Mesothelial cell of epicardium (in vitro differentiated cells): ENCODE data around the gene TSSK2. TPM values are rescaled to one million over a fixed set of nuclear protein-coding genes. Genes with fewer than 3 reads are reported as not detected.

Experiments
- DNase-seq, 2 experiments: peaks; one replicate each; pipeline ENCODE4 v3.0.0; 2021; ENCODE audit warnings: low spot score in 2 of 2; ENCODE audit not compliant: unreplicated experiment in 2 of 2
- H3K27ac Mint-ChIP-seq: 2 replicates; pipeline ENCODE4 v1.8.0; 2021; ENCODE audit warnings: mixed read lengths
- H3K27me3 Mint-ChIP-seq: 2 replicates; pipeline ENCODE4 v1.8.0; 2021; ENCODE audit warnings: low read depth, mixed read lengths
- H3K36me3 Mint-ChIP-seq: 2 replicates; pipeline ENCODE4 v1.8.0; 2021; ENCODE audit warnings: mixed read lengths
- H3K4me1 Mint-ChIP-seq: 2 replicates; pipeline ENCODE4 v1.8.0; 2021; ENCODE audit warnings: mixed read lengths
- H3K4me3 Mint-ChIP-seq: 2 replicates; pipeline ENCODE4 v1.8.0; 2021; ENCODE audit warnings: mild to moderate bottlenecking, moderate library complexity, mixed read lengths
- H3K9me3 Mint-ChIP-seq: 2 replicates; pipeline ENCODE4 v1.8.0; 2021; ENCODE audit warnings: mixed read lengths
- total RNA-seq: library from RNA; stranded (reverse); gene quantifications from 3 replicates; pipeline ENCODE4 v1.2.1, GENCODE V29; 2021
- TF ChIP-seq, protein P1 (sequence below): fragments of 200-600 bp; sonication (generic); IDR thresholded peaks from one replicate; pipeline ENCODE4 v1.5.0; 2021; ENCODE audit warnings: antibody characterized with exemption; ENCODE audit not compliant: unreplicated experiment

The TSSK2 gene
- total RNA-seq, 1 donor from 2014 or later: not detected

DNA sequence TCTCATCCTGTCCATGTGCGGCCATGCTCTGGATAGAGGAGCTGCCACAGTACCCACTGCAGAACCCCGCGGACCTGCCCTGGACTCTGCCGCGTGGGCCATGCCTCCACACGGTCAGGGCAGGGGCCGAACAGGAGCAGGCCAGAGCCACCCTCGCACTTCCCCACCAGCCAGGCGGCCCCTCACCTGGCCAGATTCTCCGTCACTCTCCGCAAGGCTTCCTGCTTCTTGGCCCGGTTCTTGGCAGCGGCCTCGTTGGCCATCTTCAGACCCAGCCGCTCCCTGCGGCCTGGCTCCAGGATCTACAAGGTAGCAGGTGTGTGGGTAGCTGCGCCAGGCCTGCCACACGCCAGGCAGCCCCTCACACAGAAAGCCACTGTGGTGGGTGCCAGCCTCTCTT lies 3.8 kb downstream of the TSSK2 start:
- H3K27ac Mint-ChIP-seq: no peak overlapping the region
- TF ChIP-seq, protein P1, sequence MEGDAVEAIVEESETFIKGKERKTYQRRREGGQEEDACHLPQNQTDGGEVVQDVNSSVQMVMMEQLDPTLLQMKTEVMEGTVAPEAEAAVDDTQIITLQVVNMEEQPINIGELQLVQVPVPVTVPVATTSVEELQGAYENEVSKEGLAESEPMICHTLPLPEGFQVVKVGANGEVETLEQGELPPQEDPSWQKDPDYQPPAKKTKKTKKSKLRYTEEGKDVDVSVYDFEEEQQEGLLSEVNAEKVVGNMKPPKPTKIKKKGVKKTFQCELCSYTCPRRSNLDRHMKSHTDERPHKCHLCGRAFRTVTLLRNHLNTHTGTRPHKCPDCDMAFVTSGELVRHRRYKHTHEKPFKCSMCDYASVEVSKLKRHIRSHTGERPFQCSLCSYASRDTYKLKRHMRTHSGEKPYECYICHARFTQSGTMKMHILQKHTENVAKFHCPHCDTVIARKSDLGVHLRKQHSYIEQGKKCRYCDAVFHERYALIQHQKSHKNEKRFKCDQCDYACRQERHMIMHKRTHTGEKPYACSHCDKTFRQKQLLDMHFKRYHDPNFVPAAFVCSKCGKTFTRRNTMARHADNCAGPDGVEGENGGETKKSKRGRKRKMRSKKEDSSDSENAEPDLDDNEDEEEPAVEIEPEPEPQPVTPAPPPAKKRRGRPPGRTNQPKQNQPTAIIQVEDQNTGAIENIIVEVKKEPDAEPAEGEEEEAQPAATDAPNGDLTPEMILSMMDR: no peak
- H3K4me1 Mint-ChIP-seq: no peaks in the 10 kb centered on the region
- no peak overlapping the region for H3K4me3 Mint-ChIP-seq
- no peak for DNase-seq
- H3K36me3 Mint-ChIP-seq: peaks cover 49% of the 10 kb centered on the region
- no peaks in the 10 kb centered on the region for H3K27me3 Mint-ChIP-seq
- H3K9me3 Mint-ChIP-seq: no peaks in the 10 kb centered on the region

- no peaks in the 10 kb centered on the region for H3K4me1 Mint-ChIP-seq
- H3K27me3 Mint-ChIP-seq: no peaks in the 10 kb centered on the region
- no peak overlapping the region for H3K4me3 Mint-ChIP-seq
- TF ChIP-seq, protein P1: no peak
- H3K27ac Mint-ChIP-seq: no peak overlapping the region
- peaks cover 46% of the 10 kb centered on the region for H3K36me3 Mint-ChIP-seq
- DNase-seq: no peak
- H3K9me3 Mint-ChIP-seq: no peaks in the 10 kb centered on the region
Observed at GRCh38 chr22:19136915-19137314, 5.8 kb downstream of the TSSK2 start.

DNA sequence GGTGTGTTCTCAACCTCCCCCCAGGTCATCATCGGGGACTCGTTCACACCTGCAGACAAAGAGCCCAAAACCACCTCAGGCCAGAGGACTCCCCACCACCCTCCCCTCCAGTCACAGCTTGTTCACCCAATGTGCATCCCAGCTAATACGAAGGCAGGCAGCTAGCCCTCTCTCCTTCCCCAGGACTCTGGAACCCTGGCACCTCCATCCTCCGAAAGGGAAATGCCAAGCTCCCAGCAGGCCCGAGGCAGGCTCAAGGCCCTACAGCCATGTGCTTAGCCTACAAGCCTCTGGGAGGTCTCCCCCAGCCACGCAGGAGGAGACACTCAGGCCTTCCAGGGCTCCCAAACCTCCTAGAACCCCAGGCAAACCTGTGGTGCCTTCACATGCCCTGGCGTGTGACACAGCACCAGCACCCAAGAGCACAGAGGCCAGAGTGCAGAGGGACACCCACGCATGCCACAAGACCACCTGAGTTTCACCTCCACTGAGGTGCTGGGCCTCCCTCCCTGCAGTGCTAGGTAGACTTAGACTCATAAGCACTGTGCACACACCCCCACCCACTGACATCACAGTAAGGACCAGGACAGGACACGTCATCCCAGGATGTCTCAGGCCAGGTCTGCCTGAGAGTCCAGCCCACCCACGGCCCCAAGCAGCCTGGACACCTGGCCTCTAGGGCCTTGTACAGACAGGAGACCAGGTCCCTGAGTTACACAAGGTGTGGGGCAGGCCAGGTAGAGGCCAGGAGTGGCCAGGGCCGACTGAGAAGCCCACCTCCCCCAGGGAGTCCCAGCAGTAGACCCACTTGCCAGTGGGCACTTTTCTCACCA lies 6.5 kb downstream of the TSSK2 start:
- no peaks in the 10 kb centered on the region for H3K27me3 Mint-ChIP-seq
- H3K36me3 Mint-ChIP-seq: peaks cover 40% of the 10 kb centered on the region
- DNase-seq: no peak

GRCh38 chr22:19138217-19139000 lies 7.3 kb downstream of the TSSK2 start:
- TF ChIP-seq, protein P1: no peak
- Mint-ChIP-seq H3K9me3 (no peaks in the 10 kb centered on the region), H3K27ac (no peak overlapping the region), H3K27me3 (no peaks in the 10 kb centered on the region), H3K4me1 (peaks cover 3% of the 10 kb centered on the region), H3K4me3 (no peak overlapping the region), H3K36me3 (peaks cover 36% of the 10 kb centered on the region)
- DNase-seq: no peak

More for the DNA sequence above, 6.5 kb downstream of the TSSK2 start:
- Mint-ChIP-seq H3K9me3 (no peaks in the 10 kb centered on the region), H3K4me1 (no peaks in the 10 kb centered on the region), H3K4me3 (no peak overlapping the region), H3K27ac (no peak overlapping the region)
- TF ChIP-seq, protein P1: no peak

GRCh38 chr22:19139001-19139356 lies 7.9 kb downstream of the TSSK2 start:
- H3K27ac Mint-ChIP-seq: no peak overlapping the region
- DNase-seq: peak in 1 of 2 experiments; percentile 12
- H3K9me3 Mint-ChIP-seq: no peaks in the 10 kb centered on the region
- no peak overlapping the region for H3K4me3 Mint-ChIP-seq
- peaks cover 36% of the 10 kb centered on the region for H3K36me3 Mint-ChIP-seq
- peaks cover 7% of the 10 kb centered on the region for H3K4me1 Mint-ChIP-seq
- no peaks in the 10 kb centered on the region for H3K27me3 Mint-ChIP-seq
- TF ChIP-seq, protein P1: no peak
